ENCODE results near the gene RAVER1. TPM values are rescaled to one million over a fixed set of nuclear protein-coding genes. Genes with fewer than 3 reads are reported as not detected.

RAVER1 gene
- total RNA-seq, 1 experiment from 2014 or later: 86.9 TPM

GRCh38 chr19:10316229-10317044, 16.9 kb downstream of the RAVER1 start:
- no peak for DNase-seq (ENCODE audit: low spot score)
- Mint-ChIP-seq H3K36me3 (peaks cover 13% of the 10 kb centered on the region), H3K27ac (peak overlapping the region; percentile 95), H3K27me3 (ENCODE audit: low read depth) (no peaks in the 10 kb centered on the region), H3K4me3 (peak overlapping the region; percentile 92), H3K4me1 (peaks cover 13% of the 10 kb centered on the region), H3K9me3 (no peaks in the 10 kb centered on the region)
- 0 out of 2 replicates have a peak, but pooled peaks have one; percentile 11 for ATAC-seq
- ChIA-PET POLR2A (interaction anchor here (1.1 to 1.2 kb wide), 3 partner anchors 24 to 64 kb away, joined by 3 to 5 read pairs (median 4); partner anchors contain the start of gene TYK2), CTCF (interaction anchor here (0.7 to 2.8 kb wide), 9 partner anchors 9 to 74 kb away, joined by 3 to 11 read pairs (median 4); partner anchors contain the start of genes ICAM1, ICAM5 and TYK2)
- TF ChIP-seq HMGA2 (CRISPR knock-in tag; IDR thresholded peaks at IDR 0.05) (no peak), JAZF1 (CRISPR knock-in tag; IDR thresholded peaks at IDR 0.05) (no peak), ZNF219 (CRISPR knock-in tag; IDR thresholded peaks at IDR 0.05; ENCODE audit: borderline replicate concordance) (no peak)

GRCh38 chr19:10315335-10316214, 17.8 kb downstream of the RAVER1 start, which contains the start of gene FDX2:
Gene FDX2, minus strand, starts transcription at chr19:10316015. Its CDS starts 19 bp downstream, at chr19:10315996.
- H3K4me3 Mint-ChIP-seq: peak within 1 kb of the TSS; percentile 92
- no peaks in the 10 kb centered on the region for H3K27me3 Mint-ChIP-seq (ENCODE audit: low read depth)
- peaks cover 13% of the 10 kb centered on the region for H3K4me1 Mint-ChIP-seq
- ChIA-PET POLR2A (no interaction called here), CTCF (interaction anchor here (1.3 to 2.8 kb wide), 5 partner anchors 19 to 75 kb away, joined by 3 to 11 read pairs (median 7); partner anchors contain the start of gene ICAM1)
- no peaks in the 10 kb centered on the region for H3K9me3 Mint-ChIP-seq
- DNase-seq (ENCODE audit: low spot score) (peak; percentile 92), ATAC-seq (peak; percentile 84)
- H3K36me3 Mint-ChIP-seq: peaks cover 13% of the 10 kb centered on the region
- peak within 1 kb of the TSS; percentile 95 for H3K27ac Mint-ChIP-seq
- TF ChIP-seq STAT6 (CRISPR knock-in tag; conservative IDR thresholded peaks at IDR 0.05; ENCODE audit: low read depth) (no peak), ELF4 (CRISPR knock-in tag; IDR thresholded peaks at IDR 0.05; ENCODE audit: low read depth) (no peak), ATF6 (CRISPR knock-in tag; IDR thresholded peaks at IDR 0.05) (no peak), CDX4 (CRISPR knock-in tag; IDR thresholded peaks at IDR 0.05; ENCODE audit: borderline replicate concordance) (no peak), SMAD4 (CRISPR knock-in tag; IDR thresholded peaks at IDR 0.05) (no peak), PRRX2 (CRISPR knock-in tag; IDR thresholded peaks at IDR 0.05) (0 out of 2 replicates have a peak, but pooled peaks have one; percentile 23), ARID4B (CRISPR knock-in tag; IDR thresholded peaks at IDR 0.05; ENCODE audit: borderline replicate concordance) (0 out of 2 replicates have a peak, but pooled peaks have one; percentile 25), ZNF281 (CRISPR knock-in tag; IDR thresholded peaks at IDR 0.05) (no peak), KAT7 (CRISPR knock-in tag; IDR thresholded peaks at IDR 0.05; ENCODE audit: borderline replicate concordance) (no peak), ZNF671 (CRISPR knock-in tag; IDR thresholded peaks at IDR 0.05) (no peak), E2F1 (CRISPR knock-in tag; IDR thresholded peaks at IDR 0.05) (no peak), NR3C1 (CRISPR knock-in tag; conservative IDR thresholded peaks at IDR 0.05; ENCODE audit: low read depth) (no peak)

Measured in WTC11 (cell line).